SU-DHL-6 (cell line): ENCODE measurements around the gene RIPOR2.

Source experiments
- H2AFZ ChIP-seq: fragments of 200-600 bp; sonication (generic); 2 replicates; pipeline ENCODE4 v1.6.1; 2014; ENCODE audit warnings: low read depth, mild to moderate bottlenecking, moderate library complexity, mixed read lengths, antibody characterized with exemption, low read length; ENCODE audit not compliant: severe bottlenecking
- H3F3A ChIP-seq: fragments of 200-600 bp; shearing (Covaris generic); 2 replicates; pipeline ENCODE4 v1.6.0; 2016; ENCODE audit warnings: antibody characterized with exemption, mild to moderate bottlenecking; ENCODE audit not compliant: insufficient read depth
- H3K27ac ChIP-seq: fragments of 200-600 bp; sonication (generic); 2 replicates; pipeline ENCODE4 v1.5.1; 2016; ENCODE audit warnings: low read depth, mild to moderate bottlenecking, low read length, moderate library complexity, mixed read lengths
- H3K27me3 ChIP-seq: fragments of 200-600 bp; sonication (generic), shearing (Covaris generic); 2 replicates; pipeline ENCODE4 v1.6.0; 2014; ENCODE audit warnings: mild to moderate bottlenecking, low read length
- H3K36me3 ChIP-seq: fragments of 200-600 bp; sonication (generic); 2 replicates; pipeline ENCODE4 v1.6.1; 2014; ENCODE audit warnings: mild to moderate bottlenecking, low read length, mixed read lengths
- H3K4me2 ChIP-seq: fragments of 300-600, 200-600 bp; shearing (Covaris generic), sonication (generic); 2 replicates; pipeline ENCODE4 v1.6.0; 2014; ENCODE audit warnings: low read length, low read depth, mild to moderate bottlenecking; ENCODE audit not compliant: poor library complexity, severe bottlenecking
- H3K4me3 ChIP-seq: fragments of 200-600 bp; sonication (generic); 2 replicates; pipeline ENCODE4 v1.5.1; 2014; ENCODE audit warnings: antibody characterized with exemption, low read length, mild to moderate bottlenecking, mixed read lengths; ENCODE audit not compliant: insufficient read depth, poor library complexity, severe bottlenecking
- H3K79me2 ChIP-seq: fragments of 200-600 bp; sonication (generic); 2 replicates; pipeline ENCODE4 v1.6.1; 2014; ENCODE audit warnings: mild to moderate bottlenecking, low read length, moderate library complexity; ENCODE audit not compliant: insufficient read depth
- H3K9ac ChIP-seq: fragments of 200-600 bp; sonication (generic); 2 replicates; pipeline ENCODE4 v1.7.0; 2014; ENCODE audit warnings: mild to moderate bottlenecking, low read length
- H3K9me2 ChIP-seq: fragments of 200-600 bp; sonication (generic); replicated peaks from 2 replicates; pipeline ENCODE4 v1.6.1; 2014; ENCODE audit warnings: low read length; ENCODE audit not compliant: insufficient read depth
- H3K9me3 ChIP-seq: fragments of 200-600 bp; sonication (generic); 2 replicates; pipeline ENCODE4 v1.6.1; 2014; ENCODE audit warnings: low read length, mixed read lengths; ENCODE audit not compliant: insufficient read depth
- H4K20me1 ChIP-seq: fragments of 200-600 bp; sonication (generic); 2 replicates; pipeline ENCODE4 v1.6.1; 2014; ENCODE audit warnings: low read depth, mild to moderate bottlenecking, antibody characterized with exemption, low read length, moderate library complexity, mixed read lengths
- EZH2phosphoT487 ChIP-seq: fragments of 200-600 bp; sonication (generic), shearing (Covaris generic); conservative IDR thresholded peaks from 2 replicates; pipeline ENCODE4 v1.6.1; 2018; ENCODE audit warnings: mild to moderate bottlenecking, antibody characterized with exemption, low read length, moderate library complexity, mixed read lengths
- TF ChIP-seq, protein P1 (sequence below): fragments of 200-600 bp; sonication (generic); IDR thresholded peaks from one replicate; pipeline ENCODE4 v1.5.1; 2017; ENCODE audit warnings: antibody characterized with exemption, mild to moderate bottlenecking, low read length, moderate library complexity; ENCODE audit not compliant: insufficient read depth, poor library complexity, severe bottlenecking

RIPOR2 gene

GRCh38 chr6:24974182-24975171 lies 38.7 kb upstream of the RIPOR2 start:
- no peaks in the 10 kb centered on the region for H3K9me3 ChIP-seq
- H3K9me2 ChIP-seq: no peaks in the 10 kb centered on the region
- H3K27me3 ChIP-seq: no peaks in the 10 kb centered on the region
- no peaks in the 10 kb centered on the region for H4K20me1 ChIP-seq
- TF ChIP-seq, protein P1, sequence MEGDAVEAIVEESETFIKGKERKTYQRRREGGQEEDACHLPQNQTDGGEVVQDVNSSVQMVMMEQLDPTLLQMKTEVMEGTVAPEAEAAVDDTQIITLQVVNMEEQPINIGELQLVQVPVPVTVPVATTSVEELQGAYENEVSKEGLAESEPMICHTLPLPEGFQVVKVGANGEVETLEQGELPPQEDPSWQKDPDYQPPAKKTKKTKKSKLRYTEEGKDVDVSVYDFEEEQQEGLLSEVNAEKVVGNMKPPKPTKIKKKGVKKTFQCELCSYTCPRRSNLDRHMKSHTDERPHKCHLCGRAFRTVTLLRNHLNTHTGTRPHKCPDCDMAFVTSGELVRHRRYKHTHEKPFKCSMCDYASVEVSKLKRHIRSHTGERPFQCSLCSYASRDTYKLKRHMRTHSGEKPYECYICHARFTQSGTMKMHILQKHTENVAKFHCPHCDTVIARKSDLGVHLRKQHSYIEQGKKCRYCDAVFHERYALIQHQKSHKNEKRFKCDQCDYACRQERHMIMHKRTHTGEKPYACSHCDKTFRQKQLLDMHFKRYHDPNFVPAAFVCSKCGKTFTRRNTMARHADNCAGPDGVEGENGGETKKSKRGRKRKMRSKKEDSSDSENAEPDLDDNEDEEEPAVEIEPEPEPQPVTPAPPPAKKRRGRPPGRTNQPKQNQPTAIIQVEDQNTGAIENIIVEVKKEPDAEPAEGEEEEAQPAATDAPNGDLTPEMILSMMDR: no peak
- TF ChIP-seq EZH2phosphoT487: no peak
- no peak overlapping the region for H3K9ac ChIP-seq
- H3F3A ChIP-seq: no peaks in the 10 kb centered on the region
- no peaks in the 10 kb centered on the region for H3K79me2 ChIP-seq
- H3K4me3 ChIP-seq: no peak overlapping the region
- no peak overlapping the region for H3K4me2 ChIP-seq
- no peak overlapping the region for H3K27ac ChIP-seq
- no peaks in the 10 kb centered on the region for H3K36me3 ChIP-seq
- no peak overlapping the region for H2AFZ ChIP-seq

DNA sequence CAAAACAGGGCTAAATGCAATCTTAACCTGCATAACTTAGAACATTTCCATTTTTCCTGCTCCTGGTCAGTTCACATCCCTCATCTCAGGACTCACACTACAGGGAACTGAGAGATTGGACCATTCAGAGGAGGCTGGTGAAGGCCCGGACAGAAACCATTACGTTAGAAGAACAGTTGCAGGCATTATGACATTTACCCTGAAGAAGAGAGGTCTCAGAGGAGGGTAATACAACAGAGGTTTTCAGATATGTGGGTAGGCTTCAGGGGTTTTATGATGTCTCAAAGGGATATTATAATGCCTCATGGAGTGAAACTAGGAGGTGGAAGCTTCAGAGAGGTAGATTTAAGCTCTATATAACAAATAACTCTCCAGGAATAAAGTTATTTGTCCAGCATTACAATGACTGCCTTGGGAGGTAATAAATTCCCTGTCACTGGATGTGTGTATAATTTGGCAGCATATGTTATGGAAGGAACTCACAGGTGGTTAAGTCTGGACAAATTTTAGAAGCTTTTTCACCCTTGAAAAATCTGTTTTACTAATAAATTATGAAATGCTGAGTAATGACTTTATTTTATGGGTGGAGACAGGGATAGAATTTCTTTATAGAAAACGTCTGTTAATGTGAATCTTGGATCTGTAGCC lies 36.7 kb upstream of the RIPOR2 start:
- no peak overlapping the region for H3K4me2 ChIP-seq
- H2AFZ ChIP-seq: no peak overlapping the region
- H4K20me1 ChIP-seq: no peaks in the 10 kb centered on the region
- H3K79me2 ChIP-seq: no peaks in the 10 kb centered on the region
- H3K9ac ChIP-seq: no peak overlapping the region
- no peaks in the 10 kb centered on the region for H3F3A ChIP-seq
- H3K4me3 ChIP-seq: no peak overlapping the region
- H3K27ac ChIP-seq: no peak overlapping the region
- H3K27me3 ChIP-seq: no peaks in the 10 kb centered on the region
- no peaks in the 10 kb centered on the region for H3K9me2 ChIP-seq
- TF ChIP-seq, protein P1: no peak
- TF ChIP-seq EZH2phosphoT487: no peak
- no peaks in the 10 kb centered on the region for H3K36me3 ChIP-seq
- no peaks in the 10 kb centered on the region for H3K9me3 ChIP-seq

- H3K27ac ChIP-seq: no peak overlapping the region
- TF ChIP-seq, protein P1: no peak
- no peak for TF ChIP-seq EZH2phosphoT487
- H3K79me2 ChIP-seq: no peaks in the 10 kb centered on the region
- no peak overlapping the region for H3K4me3 ChIP-seq
- no peak overlapping the region for H2AFZ ChIP-seq
- H3K36me3 ChIP-seq: no peaks in the 10 kb centered on the region
- H3K4me2 ChIP-seq: no peak overlapping the region
- no peaks in the 10 kb centered on the region for H3F3A ChIP-seq
- no peaks in the 10 kb centered on the region for H4K20me1 ChIP-seq
- no peaks in the 10 kb centered on the region for H3K9me3 ChIP-seq
- H3K9me2 ChIP-seq: no peaks in the 10 kb centered on the region
- no peak overlapping the region for H3K9ac ChIP-seq
- H3K27me3 ChIP-seq: no peaks in the 10 kb centered on the region
Measured at GRCh38 chr6:24971067-24971466, 35.3 kb upstream of the RIPOR2 start.
